ENCODE data around the gene SMAD3. TPM values are rescaled to one million over a fixed set of nuclear protein-coding genes. Genes with fewer than 3 reads are reported as not detected.
"Not testable (repeated sequence)": the region's sequence is repeated elsewhere in the genome, so short reads cannot be mapped to it uniquely, and the experiment has no call there.

The SMAD3 gene
- total RNA-seq, 2 donors from 2014 or later = 47.4 to 68.9 TPM

GRCh38 chr15:67121644-67122605, 56.5 kb downstream of the SMAD3 start:
- peak in 1 of 2 donors; percentile 3 for ATAC-seq (replicated peaks in 1 of 2)

GRCh38 chr15:67122816-67123215, 57.4 kb downstream of the SMAD3 start:
- H3K27me3 Mint-ChIP-seq (ENCODE audit: low read depth); H3K27ac Mint-ChIP-seq; ATAC-seq (replicated peaks in 1 of 2); DNase-seq; H3K36me3 Mint-ChIP-seq (ENCODE audit: insufficient read depth in 2 of 2); H3K4me3 Mint-ChIP-seq; H3K9me3 Mint-ChIP-seq: not testable (repeated sequence)
- peaks cover 86% of the 10 kb centered on the region for H3K4me1 Mint-ChIP-seq (ENCODE audit: low read depth)

More at GRCh38 chr15:67121644-67122605, 56.5 kb downstream of the SMAD3 start:
- H3K4me3 Mint-ChIP-seq = peak overlapping the region; percentile 84 to 89
- H3K4me1 Mint-ChIP-seq (ENCODE audit: low read depth) = peaks cover 87% of the 10 kb centered on the region
- H3K9me3 Mint-ChIP-seq = peaks cover 0 to 3% of the 10 kb centered on the region in 2 donors
- H3K27ac Mint-ChIP-seq = peak overlapping the region; percentile 89
- H3K36me3 Mint-ChIP-seq (ENCODE audit: insufficient read depth in 2 of 2) = peaks cover 0 to 2% of the 10 kb centered on the region in 2 donors
- no peaks in the 10 kb centered on the region for H3K27me3 Mint-ChIP-seq (ENCODE audit: low read depth)
- DNase-seq = no peak

- H3K36me3 Mint-ChIP-seq (ENCODE audit: insufficient read depth in 2 of 2); DNase-seq; H3K27me3 Mint-ChIP-seq (ENCODE audit: low read depth); H3K4me3 Mint-ChIP-seq; ATAC-seq (replicated peaks in 1 of 2); H3K9me3 Mint-ChIP-seq; H3K27ac Mint-ChIP-seq: not testable (repeated sequence)
- H3K4me1 Mint-ChIP-seq (ENCODE audit: low read depth) = peaks cover 86% of the 10 kb centered on the region
These were observed 57.9 kb downstream of the SMAD3 start for GRCh38 chr15:67123291-67123690.

GRCh38 chr15:67124111-67124510, 58.7 kb downstream of the SMAD3 start:
- H3K27ac Mint-ChIP-seq = peak overlapping the region; percentile 91
- peaks cover 2% of the 10 kb centered on the region in 2 donors for H3K36me3 Mint-ChIP-seq (ENCODE audit: insufficient read depth in 2 of 2)
- H3K4me1 Mint-ChIP-seq (ENCODE audit: low read depth) = peaks cover 86% of the 10 kb centered on the region
- DNase-seq (no peak), ATAC-seq (replicated peaks in 1 of 2) (no peak)
- no peaks in the 10 kb centered on the region for H3K27me3 Mint-ChIP-seq (ENCODE audit: low read depth)
- no peaks in the 10 kb centered on the region for H3K9me3 Mint-ChIP-seq
- no peak overlapping the region for H3K4me3 Mint-ChIP-seq

- DNase-seq = no peak
- H3K36me3 Mint-ChIP-seq (ENCODE audit: insufficient read depth in 2 of 2) = peaks cover 2 to 3% of the 10 kb centered on the region in 2 donors
These were observed 59.6 kb downstream of the SMAD3 start for GRCh38 chr15:67124911-67125588.

GRCh38 chr15:67125589-67126502, 60.4 kb downstream of the SMAD3 start:
- no peak for DNase-seq
- no peaks in the 10 kb centered on the region for H3K27me3 Mint-ChIP-seq (ENCODE audit: low read depth)
- no peak for ATAC-seq (replicated peaks in 1 of 2)
- peak overlapping the region; percentile 66 for H3K27ac Mint-ChIP-seq
- peaks cover 84% of the 10 kb centered on the region for H3K4me1 Mint-ChIP-seq (ENCODE audit: low read depth)
- no peak overlapping the region for H3K4me3 Mint-ChIP-seq
- no peaks in the 10 kb centered on the region for H3K9me3 Mint-ChIP-seq
- peaks cover 2% of the 10 kb centered on the region in 2 donors for H3K36me3 Mint-ChIP-seq (ENCODE audit: insufficient read depth in 2 of 2)

More at GRCh38 chr15:67124911-67125588, 59.6 kb downstream of the SMAD3 start:
- H3K9me3 Mint-ChIP-seq = no peaks in the 10 kb centered on the region
- no peak overlapping the region for H3K4me3 Mint-ChIP-seq
- no peaks in the 10 kb centered on the region for H3K27me3 Mint-ChIP-seq (ENCODE audit: low read depth)
- H3K27ac Mint-ChIP-seq = peak overlapping the region; percentile 91
- ATAC-seq (replicated peaks in 1 of 2) = no peak
- peaks cover 84% of the 10 kb centered on the region for H3K4me1 Mint-ChIP-seq (ENCODE audit: low read depth)

- Mint-ChIP-seq H3K27ac (no peak overlapping the region), H3K27me3 (ENCODE audit: low read depth) (no peaks in the 10 kb centered on the region), H3K36me3 (ENCODE audit: insufficient read depth in 2 of 2) (peaks cover 2% of the 10 kb centered on the region in 2 donors), H3K4me1 (ENCODE audit: low read depth) (peaks cover 84% of the 10 kb centered on the region), H3K4me3 (peak overlapping the region in 1 of 2 donors; percentile 11), H3K9me3 (no peaks in the 10 kb centered on the region)
- DNase-seq (no peak), ATAC-seq (replicated peaks in 1 of 2) (no peak)
These were observed 61.3 kb downstream of the SMAD3 start for GRCh38 chr15:67126551-67127330.

- no peak for ATAC-seq (replicated peaks in 1 of 2)
- peaks cover 2% of the 10 kb centered on the region in 2 donors for H3K36me3 Mint-ChIP-seq (ENCODE audit: insufficient read depth in 2 of 2)
- peaks cover 84% of the 10 kb centered on the region for H3K4me1 Mint-ChIP-seq (ENCODE audit: low read depth)
- no peaks in the 10 kb centered on the region for H3K27me3 Mint-ChIP-seq (ENCODE audit: low read depth)
- DNase-seq = no peak
- no peaks in the 10 kb centered on the region for H3K9me3 Mint-ChIP-seq
- no peak overlapping the region for H3K27ac Mint-ChIP-seq
- peak overlapping the region; percentile 11 to 33 for H3K4me3 Mint-ChIP-seq
These were observed 61.9 kb downstream of the SMAD3 start for GRCh38 chr15:67127331-67127664.

- peaks cover 85% of the 10 kb centered on the region for H3K4me1 Mint-ChIP-seq (ENCODE audit: low read depth)
- no peaks in the 10 kb centered on the region for H3K9me3 Mint-ChIP-seq
- peak overlapping the region; percentile 13 for H3K27ac Mint-ChIP-seq
- H3K27me3 Mint-ChIP-seq (ENCODE audit: low read depth) = no peaks in the 10 kb centered on the region
- DNase-seq (peak; percentile 59 to 60), ATAC-seq (replicated peaks in 1 of 2) (peak; percentile 67 to 77)
- H3K4me3 Mint-ChIP-seq = peak overlapping the region; percentile 11 to 33
- peaks cover 2% of the 10 kb centered on the region in 2 donors for H3K36me3 Mint-ChIP-seq (ENCODE audit: insufficient read depth in 2 of 2)
These were observed 62.6 kb downstream of the SMAD3 start for GRCh38 chr15:67127965-67128364.

GRCh38 chr15:67130166-67130565, 64.8 kb downstream of the SMAD3 start:
- no peaks in the 10 kb centered on the region for H3K27me3 Mint-ChIP-seq (ENCODE audit: low read depth)
- no peak overlapping the region for H3K27ac Mint-ChIP-seq
- peaks cover 96% of the 10 kb centered on the region for H3K4me1 Mint-ChIP-seq (ENCODE audit: low read depth)
- DNase-seq (no peak), ATAC-seq (replicated peaks in 1 of 2) (no peak)
- no peaks in the 10 kb centered on the region for H3K9me3 Mint-ChIP-seq
- peak overlapping the region in 1 of 2 donors; percentile 32 for H3K4me3 Mint-ChIP-seq
- H3K36me3 Mint-ChIP-seq (ENCODE audit: insufficient read depth in 2 of 2) = peaks cover 2% of the 10 kb centered on the region in 2 donors

- ATAC-seq (replicated peaks in 1 of 2) = peak; percentile 54 to 56
- DNase-seq = no peak
- H3K4me3 Mint-ChIP-seq = peak overlapping the region; percentile 31 to 32
- H3K4me1 Mint-ChIP-seq (ENCODE audit: low read depth) = peaks cover 96% of the 10 kb centered on the region
- no peaks in the 10 kb centered on the region for H3K27me3 Mint-ChIP-seq (ENCODE audit: low read depth)
- peak overlapping the region; percentile 5 for H3K27ac Mint-ChIP-seq
- H3K36me3 Mint-ChIP-seq (ENCODE audit: insufficient read depth in 2 of 2) = peaks cover 2% of the 10 kb centered on the region in 2 donors
- no peaks in the 10 kb centered on the region for H3K9me3 Mint-ChIP-seq
These were observed 65.5 kb downstream of the SMAD3 start for GRCh38 chr15:67130673-67131601.
